ENCODE measurements around the gene C19orf53. TPM values are rescaled to one million over a fixed set of nuclear protein-coding genes. Genes with fewer than 3 reads are reported as not detected.
"Not testable (repeated sequence)": the region's sequence is repeated elsewhere in the genome, so short reads cannot be mapped to it uniquely, and the experiment has no call there.

Gene C19orf53
- polyA plus RNA-seq, 6 donors from 2014 or later: 152 to 189 (median 170) TPM

DNA sequence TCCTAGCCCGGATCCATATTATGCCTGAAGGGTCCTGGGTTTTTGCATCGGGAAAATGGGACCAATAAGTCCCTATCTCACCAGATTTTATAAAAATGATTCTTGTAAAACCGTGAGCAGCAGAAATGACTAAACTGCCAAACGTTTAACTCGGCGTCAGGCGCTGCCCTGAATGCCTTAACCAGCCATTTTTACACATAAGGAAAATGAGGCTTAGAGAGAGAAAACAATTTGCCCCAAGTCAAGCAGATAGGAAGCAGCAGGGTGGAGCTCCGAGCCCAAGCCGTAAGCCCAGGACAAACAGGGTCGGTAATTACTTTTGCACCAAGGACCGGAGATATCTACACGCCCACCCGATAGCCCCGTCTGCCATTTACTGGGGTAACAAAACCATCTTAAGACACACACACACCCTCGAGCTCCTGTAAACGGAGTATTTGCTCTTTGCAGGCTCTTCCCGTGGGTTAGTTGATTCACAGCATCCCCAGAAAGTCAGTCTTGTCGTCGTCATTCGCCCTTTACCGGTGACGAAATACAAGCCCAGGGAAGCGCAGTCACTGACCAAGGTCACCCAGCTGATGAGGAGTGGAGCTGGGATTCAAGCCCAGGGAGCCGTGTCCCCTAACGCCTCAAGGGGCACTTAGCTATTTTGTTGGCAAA lies 26.0 kb upstream of the C19orf53 start:
- peak overlapping the region; percentile 88 to 97 (median 94) for H3K27ac Mint-ChIP-seq
- H3K4me3 Mint-ChIP-seq: peak overlapping the region; percentile 83 to 93 (median 91)
- peaks cover 15 to 36% (median 27%) of the 10 kb centered on the region in 3 donors for H3K4me1 Mint-ChIP-seq
- ATAC-seq (ENCODE audit: low read depth in 2 of 2) (peak; percentile 4 to 5), DNase-seq (no peak)
- H3K27me3 Mint-ChIP-seq: no peaks in the 10 kb centered on the region
- no peaks in the 10 kb centered on the region for H3K36me3 Mint-ChIP-seq
- no peaks in the 10 kb centered on the region for H3K9me3 Mint-ChIP-seq

DNA sequence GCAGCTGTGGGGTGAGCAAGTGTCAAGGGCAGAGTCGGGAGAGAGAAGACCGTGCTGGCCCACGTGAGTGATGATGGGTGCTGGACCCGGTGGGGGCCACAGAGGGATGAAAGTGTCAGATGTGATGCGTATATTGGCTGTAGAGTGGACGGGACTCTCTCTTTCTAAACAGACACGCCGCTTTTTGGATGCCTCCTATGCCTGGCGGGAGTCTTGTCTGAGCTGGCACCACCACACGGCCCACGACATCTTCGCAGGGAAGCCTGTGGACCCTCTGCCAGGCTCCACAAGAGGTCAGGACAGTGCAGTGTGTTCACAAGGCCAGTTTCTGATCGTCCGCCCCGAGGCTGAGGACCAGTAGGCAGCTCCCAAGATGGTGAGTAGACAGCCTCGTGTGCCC lies 22.8 kb upstream of the C19orf53 start:
- H3K36me3 Mint-ChIP-seq: peaks cover 12 to 14% of the 10 kb centered on the region in 2 donors
- H3K27ac Mint-ChIP-seq: peak overlapping the region in 2 of 6 donors; percentile 56 to 74

DNA sequence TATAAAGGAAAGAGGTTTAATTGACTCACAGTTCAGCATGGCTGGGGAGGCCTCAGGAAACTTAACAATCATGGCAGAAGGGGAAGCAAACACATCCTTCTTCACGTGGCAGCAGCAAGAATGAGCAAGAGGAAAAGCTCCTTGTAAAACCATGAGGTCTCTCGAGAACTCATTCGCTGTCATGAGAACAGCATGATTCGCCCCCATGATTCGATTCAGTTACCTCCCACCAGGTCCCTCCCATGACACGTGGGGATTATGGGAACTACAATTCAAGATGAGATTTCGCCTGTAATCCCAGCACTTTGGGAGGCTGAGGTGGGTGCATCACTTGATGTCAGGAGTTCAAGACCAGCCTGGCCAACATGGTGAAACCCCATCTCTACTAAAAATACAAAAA lies 20.6 kb upstream of the C19orf53 start:
- peaks cover 17 to 25% (median 23%) of the 10 kb centered on the region in 3 donors for H3K4me1 Mint-ChIP-seq
- not testable (repeated sequence) for H3K9me3 Mint-ChIP-seq; H3K4me3 Mint-ChIP-seq; H3K27me3 Mint-ChIP-seq; DNase-seq; ATAC-seq (ENCODE audit: low read depth in 2 of 2)
- H3K27ac Mint-ChIP-seq: peak overlapping the region in 1 of 6 donors; percentile 58
- H3K36me3 Mint-ChIP-seq: peaks cover 12 to 22% of the 10 kb centered on the region in 2 donors

More for the DNA sequence above, 22.8 kb upstream of the C19orf53 start:
- H3K27me3 Mint-ChIP-seq: no peaks in the 10 kb centered on the region
- ATAC-seq (ENCODE audit: low read depth in 2 of 2) (no peak), DNase-seq (no peak)
- H3K4me1 Mint-ChIP-seq: peaks cover 19 to 39% (median 32%) of the 10 kb centered on the region in 3 donors
- H3K9me3 Mint-ChIP-seq: no peaks in the 10 kb centered on the region
- peak overlapping the region in 1 of 8 donors; percentile 12 for H3K4me3 Mint-ChIP-seq

DNA sequence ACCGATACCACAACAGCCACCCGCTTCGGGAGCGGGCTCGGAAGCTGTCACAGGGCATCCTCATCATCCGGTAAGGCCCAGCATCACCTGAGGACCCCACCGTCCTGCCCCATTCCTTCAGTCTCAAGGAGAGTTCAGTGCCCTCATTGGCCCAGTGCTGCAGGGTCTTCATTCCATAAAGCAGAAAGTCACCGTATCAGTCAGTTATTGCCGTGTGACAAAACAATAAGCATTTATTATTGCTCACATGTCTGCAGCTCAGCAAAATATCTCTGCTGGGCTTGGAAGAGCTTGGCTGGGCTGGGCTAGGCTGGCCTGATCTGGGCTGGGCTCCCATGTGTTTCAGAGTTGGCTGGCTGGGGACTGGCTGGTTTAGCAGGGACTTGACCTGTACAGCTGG lies 18.0 kb upstream of the C19orf53 start:
- H3K9me3 Mint-ChIP-seq: no peaks in the 10 kb centered on the region
- peaks cover 12 to 23% of the 10 kb centered on the region in 2 donors for H3K36me3 Mint-ChIP-seq
- H3K4me1 Mint-ChIP-seq: peaks cover 5 to 9% (median 6%) of the 10 kb centered on the region in 3 donors
- H3K27me3 Mint-ChIP-seq: no peaks in the 10 kb centered on the region
- DNase-seq (no peak), ATAC-seq (ENCODE audit: low read depth in 2 of 2) (no peak)
- no peak overlapping the region for H3K4me3 Mint-ChIP-seq
- peak overlapping the region in 1 of 6 donors; percentile 32 for H3K27ac Mint-ChIP-seq

DNA sequence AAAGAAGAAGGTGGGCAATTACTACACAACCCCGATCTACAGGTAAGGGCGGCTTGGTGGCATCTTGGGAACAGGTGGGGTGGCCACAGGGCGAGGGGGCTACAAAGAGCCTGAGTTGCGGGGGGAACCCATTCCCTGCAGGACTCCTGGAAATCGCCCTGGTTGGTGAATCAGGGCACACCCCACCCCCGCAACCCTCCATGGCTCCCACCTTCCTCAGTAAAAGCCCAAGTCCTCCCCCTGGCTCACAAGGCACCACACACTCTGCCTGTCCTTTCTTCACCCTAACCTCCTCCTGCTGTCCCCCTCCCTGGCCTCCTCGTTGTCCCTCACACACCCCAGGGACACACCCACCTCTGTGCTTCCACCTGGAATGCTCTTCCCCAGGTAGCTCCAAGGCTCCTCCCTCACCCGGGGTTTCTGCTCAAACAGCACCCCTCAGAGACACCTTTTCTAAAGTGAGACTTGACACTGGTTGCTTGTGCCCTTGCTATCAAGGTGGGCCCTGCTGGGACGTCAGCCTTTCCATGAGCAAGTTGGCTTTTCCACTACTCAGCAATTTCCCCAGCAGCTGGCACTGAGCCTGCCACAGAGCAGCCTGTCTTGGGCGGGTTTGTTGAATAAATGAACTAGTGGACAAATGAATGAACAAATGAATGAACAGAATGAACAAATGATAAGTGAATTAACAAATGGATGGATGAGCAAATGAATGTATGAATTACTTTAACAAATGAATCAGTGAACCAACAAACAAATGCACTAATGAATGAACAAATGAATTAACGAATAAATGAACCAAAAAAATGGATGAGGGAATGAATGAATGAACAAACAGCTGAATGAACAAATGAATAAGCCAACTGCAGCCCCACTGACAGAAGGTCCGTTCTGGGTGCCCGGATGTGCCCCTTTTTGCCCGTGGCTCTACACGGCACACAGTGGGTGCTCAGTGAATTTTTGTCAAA lies 16.2 kb upstream of the C19orf53 start:
- DNase-seq (no peak), ATAC-seq (ENCODE audit: low read depth in 2 of 2) (no peak)
- Mint-ChIP-seq H3K9me3 (no peaks in the 10 kb centered on the region), H3K4me1 (peaks cover 5 to 9% (median 8%) of the 10 kb centered on the region in 3 donors), H3K27me3 (no peaks in the 10 kb centered on the region), H3K36me3 (peaks cover 12 to 23% of the 10 kb centered on the region in 2 donors), H3K27ac (peak overlapping the region in 2 of 6 donors; percentile 6 to 68), H3K4me3 (peak overlapping the region in 2 of 8 donors; percentile 5 to 39)

DNA sequence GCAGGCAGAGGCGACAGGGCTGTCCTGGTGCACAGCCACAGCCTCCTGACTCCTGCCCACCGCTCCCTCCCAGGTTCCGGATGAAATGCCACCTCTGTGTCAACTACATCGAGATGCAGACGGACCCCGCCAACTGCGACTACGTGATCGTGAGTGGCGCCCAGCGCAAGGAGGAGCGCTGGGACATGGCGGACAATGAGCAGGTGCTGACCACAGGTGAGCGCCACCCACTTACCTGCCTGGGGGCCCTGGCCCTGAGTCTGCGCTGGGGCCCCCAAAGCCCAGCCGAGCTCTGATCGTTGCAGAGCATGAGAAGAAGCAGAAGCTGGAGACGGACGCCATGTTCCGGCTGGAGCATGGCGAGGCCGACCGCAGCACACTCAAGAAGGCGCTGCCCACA lies 15.5 kb upstream of the C19orf53 start:
- no peak for ATAC-seq (ENCODE audit: low read depth in 2 of 2)
- Mint-ChIP-seq H3K27ac (no peak overlapping the region), H3K27me3 (no peaks in the 10 kb centered on the region), H3K36me3 (peaks cover 12 to 23% of the 10 kb centered on the region in 2 donors), H3K4me3 (peak overlapping the region in 1 of 8 donors; percentile 5), H3K9me3 (no peaks in the 10 kb centered on the region), H3K4me1 (peaks cover 5 to 14% (median 13%) of the 10 kb centered on the region in 3 donors)
- no peak for DNase-seq

DNA sequence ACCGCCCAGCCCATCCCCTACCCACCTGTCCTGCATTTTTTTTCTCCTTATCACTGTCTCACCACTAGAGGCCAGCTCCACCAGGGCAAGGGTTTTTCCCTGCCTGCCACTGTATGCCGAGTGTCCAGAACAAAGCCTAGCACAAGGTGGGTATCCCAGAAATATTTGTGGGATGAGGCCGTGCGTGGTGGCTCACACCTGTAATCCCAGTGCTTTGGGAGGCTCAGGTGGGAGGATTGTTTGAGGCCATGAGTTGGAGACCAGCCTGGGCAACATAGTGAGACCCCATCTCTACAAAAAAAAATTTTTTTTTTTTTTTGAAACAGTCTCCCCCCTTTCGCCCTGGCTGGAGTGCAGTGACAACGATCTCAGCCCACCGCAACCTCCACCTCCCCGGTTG lies 12.8 kb upstream of the C19orf53 start:
- H3K36me3 Mint-ChIP-seq: peaks cover 1 to 9% of the 10 kb centered on the region in 2 donors
- no peak overlapping the region for H3K27ac Mint-ChIP-seq
- peak overlapping the region in 2 of 8 donors; percentile 44 to 53 for H3K4me3 Mint-ChIP-seq
- H3K9me3 Mint-ChIP-seq: no peaks in the 10 kb centered on the region
- no peaks in the 10 kb centered on the region for H3K27me3 Mint-ChIP-seq
- ATAC-seq (ENCODE audit: low read depth in 2 of 2) (no peak), DNase-seq (no peak)
- H3K4me1 Mint-ChIP-seq: peaks cover 9 to 24% (median 20%) of the 10 kb centered on the region in 3 donors

DNA sequence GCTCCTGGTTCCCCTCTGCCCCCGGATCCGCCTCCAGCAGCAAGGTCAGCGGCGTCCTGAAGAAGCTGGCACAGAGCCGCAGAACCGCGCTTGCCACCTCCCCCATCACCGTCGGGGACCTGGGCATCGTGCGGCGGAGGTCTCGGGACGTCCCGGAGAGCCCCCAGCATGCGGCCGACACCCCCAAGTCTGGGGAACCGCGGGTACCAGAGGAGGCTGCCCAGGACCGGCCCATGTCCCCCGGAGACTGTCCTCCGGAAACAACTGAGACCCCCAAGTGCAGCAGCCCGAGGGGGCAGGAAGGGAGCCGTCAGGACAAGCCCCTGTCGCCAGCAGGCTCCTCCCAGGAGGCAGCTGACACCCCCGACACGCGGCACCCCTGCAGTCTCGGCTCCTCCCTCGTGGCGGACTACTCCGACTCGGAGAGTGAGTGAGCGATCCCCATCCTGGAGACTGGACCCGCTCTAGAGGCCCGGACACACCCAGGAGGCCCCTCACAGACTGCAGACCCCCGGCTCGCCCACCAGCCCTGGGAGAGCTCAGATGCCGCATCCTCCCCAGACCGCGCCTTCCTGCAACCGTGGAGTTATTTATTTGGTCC lies 11.5 kb upstream of the C19orf53 start:
- Mint-ChIP-seq H3K4me1 (peaks cover 9 to 24% (median 20%) of the 10 kb centered on the region in 3 donors), H3K36me3 (peaks cover 0 to 9% of the 10 kb centered on the region in 2 donors), H3K9me3 (no peaks in the 10 kb centered on the region), H3K27ac (no peak overlapping the region), H3K4me3 (peak overlapping the region in 4 of 8 donors; percentile 76 to 85 (median 81)), H3K27me3 (no peaks in the 10 kb centered on the region)
- no peak for ATAC-seq (ENCODE audit: low read depth in 2 of 2)
- DNase-seq: no peak

DNA sequence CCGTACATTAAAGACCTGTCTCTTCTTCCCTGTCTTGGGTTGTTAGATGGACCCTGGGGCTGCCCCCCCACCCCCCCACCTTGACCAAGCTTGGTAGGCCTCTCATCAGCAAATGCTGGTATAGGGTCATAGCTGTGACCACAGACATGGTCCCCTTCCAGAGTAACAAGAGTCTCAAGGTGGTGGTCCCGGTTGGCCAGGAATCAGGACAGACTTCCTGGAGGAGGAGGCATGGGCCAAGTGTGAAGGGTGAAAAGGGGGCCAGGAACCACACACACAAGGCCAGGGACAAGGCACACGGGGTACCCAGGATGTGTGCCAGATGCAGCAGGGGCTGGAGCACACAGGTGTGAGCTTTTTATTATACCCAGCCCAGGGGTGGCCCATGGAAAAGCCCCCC lies 11.0 kb upstream of the C19orf53 start:
- peaks cover 0 to 5% of the 10 kb centered on the region in 2 donors for H3K36me3 Mint-ChIP-seq
- H3K4me3 Mint-ChIP-seq: peak overlapping the region in 7 of 8 donors; percentile 59 to 91 (median 81)
- peaks cover 9 to 24% (median 18%) of the 10 kb centered on the region in 3 donors for H3K4me1 Mint-ChIP-seq
- H3K27ac Mint-ChIP-seq: no peak overlapping the region
- ATAC-seq (ENCODE audit: low read depth in 2 of 2): no peak
- H3K9me3 Mint-ChIP-seq: no peaks in the 10 kb centered on the region
- DNase-seq: no peak
- H3K27me3 Mint-ChIP-seq: no peaks in the 10 kb centered on the region

DNA sequence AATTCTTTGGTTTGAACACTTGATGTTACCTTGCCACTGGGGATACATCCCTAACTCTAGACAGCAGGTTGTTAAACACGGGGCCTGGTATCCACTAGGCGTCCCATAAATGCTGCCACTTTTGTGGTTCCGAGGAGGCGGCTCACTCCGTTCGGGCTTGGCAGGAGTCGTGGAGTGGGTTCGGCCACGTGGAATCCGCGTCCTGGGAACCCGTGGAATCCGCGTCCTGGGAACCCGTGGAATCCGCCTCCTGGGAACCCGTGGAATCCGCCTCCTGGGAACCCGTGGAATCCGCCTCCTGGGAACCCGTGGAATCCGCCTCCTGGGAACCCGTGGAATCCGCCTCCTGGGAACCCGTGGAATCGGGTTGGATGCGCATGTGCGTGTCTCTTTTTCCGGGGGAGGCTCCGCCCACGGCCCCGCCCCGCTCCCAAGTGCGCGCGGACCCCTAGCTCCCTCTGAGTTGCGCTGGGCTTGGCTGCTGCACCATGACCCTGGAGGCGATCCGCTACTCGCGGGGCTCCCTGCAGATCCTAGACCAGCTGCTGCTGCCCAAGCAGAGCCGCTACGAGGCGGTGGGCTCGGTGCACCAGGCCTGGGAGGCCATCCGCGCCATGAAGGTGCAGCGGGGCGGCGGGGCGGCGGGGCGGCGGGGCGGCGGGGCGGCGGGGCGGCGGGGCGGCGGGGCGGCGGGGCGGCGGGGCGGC lies 10.0 kb upstream of the C19orf53 start, which contains the start of gene MRI1:
Gene MRI1, plus strand, starts transcription at position 422 of the 707 bp plus-strand sequence. Its CDS starts 67 bp downstream, at position 489.
- Mint-ChIP-seq H3K27me3 (no peaks in the 10 kb centered on the region), H3K4me3 (peak within 1 kb of the TSS; percentile 79 to 92 (median 88)), H3K9me3 (no peaks in the 10 kb centered on the region), H3K36me3 (no peaks in the 10 kb centered on the region), H3K4me1 (peaks cover 9 to 24% (median 16%) of the 10 kb centered on the region in 3 donors), H3K27ac (peak within 1 kb of the TSS; percentile 47 to 95 (median 82))
- ATAC-seq (ENCODE audit: low read depth in 2 of 2) (peak; percentile 72 to 76), DNase-seq (peak; percentile 49)

DNA sequence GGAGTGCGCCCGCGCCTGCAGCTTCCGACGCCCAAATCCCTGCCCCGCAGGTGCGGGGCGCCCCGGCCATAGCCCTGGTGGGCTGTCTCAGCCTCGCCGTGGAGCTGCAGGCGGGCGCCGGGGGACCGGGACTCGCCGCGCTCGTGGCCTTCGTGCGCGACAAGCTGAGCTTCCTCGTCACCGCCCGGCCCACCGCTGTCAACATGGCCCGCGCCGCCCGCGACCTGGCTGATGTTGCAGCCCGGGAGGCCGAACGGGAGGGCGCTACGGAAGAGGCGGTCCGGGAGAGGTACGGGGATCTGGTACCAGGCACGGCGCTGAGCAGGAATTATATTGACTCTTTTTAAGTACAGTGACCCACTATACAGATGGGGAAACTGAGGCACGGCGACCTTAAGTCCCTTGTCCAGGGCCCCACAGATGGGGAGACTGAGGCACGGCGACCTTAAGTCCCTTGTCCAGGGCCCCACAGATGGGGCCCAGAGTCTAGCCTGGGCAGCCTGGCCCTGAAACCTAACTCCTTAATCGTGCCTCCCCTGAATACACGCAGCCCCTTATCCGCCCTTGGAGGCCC lies 9.3 kb upstream of the C19orf53 start:
- ATAC-seq (ENCODE audit: low read depth in 2 of 2) (peak; percentile 75 to 79), DNase-seq (peak; percentile 34)
- Mint-ChIP-seq H3K9me3 (no peaks in the 10 kb centered on the region), H3K4me3 (peak overlapping the region; percentile 79 to 91 (median 86)), H3K27ac (peak overlapping the region in 3 of 6 donors; percentile 26 to 95 (median 89)), H3K4me1 (peaks cover 9 to 24% (median 16%) of the 10 kb centered on the region in 3 donors), H3K27me3 (no peaks in the 10 kb centered on the region), H3K36me3 (no peaks in the 10 kb centered on the region)

DNA sequence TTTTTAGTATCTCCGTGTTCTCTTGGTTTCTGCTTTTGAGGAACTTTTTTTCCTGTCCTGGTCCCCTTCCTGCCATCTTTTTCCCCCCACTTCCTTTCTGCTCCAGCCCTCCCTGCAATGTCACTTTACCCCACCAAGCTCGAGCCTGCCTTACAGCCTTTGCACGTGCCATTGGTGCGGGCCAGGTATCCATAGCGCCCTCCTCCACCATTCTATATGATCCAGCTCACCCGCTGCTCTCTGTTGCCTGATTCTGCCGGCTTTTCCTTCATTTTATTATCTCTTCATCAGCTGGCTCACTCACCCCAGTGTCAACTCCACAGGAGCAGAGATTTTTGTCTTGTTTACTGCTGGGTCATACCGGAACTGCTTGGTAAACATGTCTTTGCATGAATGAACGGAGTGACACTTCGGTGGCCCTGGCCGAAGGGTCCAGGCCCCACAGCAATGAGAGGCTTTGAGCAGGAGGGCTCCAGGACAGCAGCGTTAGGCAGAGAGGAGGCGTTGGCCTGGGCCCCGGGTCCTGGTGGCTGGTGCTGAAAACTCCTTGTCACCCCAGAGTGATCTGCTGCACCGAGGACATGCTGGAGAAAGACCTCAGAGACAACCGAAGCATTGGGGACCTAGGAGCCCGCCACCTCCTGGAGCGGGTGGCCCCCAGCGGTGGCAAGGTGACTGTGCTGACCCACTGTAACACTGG lies 8.7 kb upstream of the C19orf53 start:
- no peak for DNase-seq
- H3K27me3 Mint-ChIP-seq: no peaks in the 10 kb centered on the region
- peaks cover 9 to 24% (median 16%) of the 10 kb centered on the region in 3 donors for H3K4me1 Mint-ChIP-seq
- H3K9me3 Mint-ChIP-seq: no peaks in the 10 kb centered on the region
- H3K4me3 Mint-ChIP-seq: peak overlapping the region; percentile 79 to 91 (median 86)
- no peaks in the 10 kb centered on the region for H3K36me3 Mint-ChIP-seq
- no peak for ATAC-seq (ENCODE audit: low read depth in 2 of 2)
- H3K27ac Mint-ChIP-seq: peak overlapping the region in 4 of 6 donors; percentile 26 to 95 (median 70)

All from naive B cell (primary cell).